GM20000 (cell line): ENCODE data around the gene SERGEF.

Experiments
- DNase-seq: peaks from one replicate; pipeline ENCODE4 v3.0.0; 2012; ENCODE audit warnings: low spot score
- CTCF ChIP-seq: IDR thresholded peaks from 2 replicates; pipeline ENCODE4 v1.5.1; 2012; ENCODE audit warnings: mild to moderate bottlenecking, control low read depth; ENCODE audit errors: extremely low read depth, missing control alignments

Gene SERGEF

GRCh38 chr11:17798253-17798652 is 214.6 kb downstream of the SERGEF start:
- no peak for TF ChIP-seq CTCF
- no peak for DNase-seq

- no peak for DNase-seq
- TF ChIP-seq CTCF = no peak
Observed at GRCh38 chr11:17796154-17796553, 216.7 kb downstream of the SERGEF start.

GRCh38 chr11:17794981-17795380 is 217.9 kb downstream of the SERGEF start:
- no peak for DNase-seq
- TF ChIP-seq CTCF = no peak

GRCh38 chr11:17793642-17794170 is 219.1 kb downstream of the SERGEF start:
- TF ChIP-seq CTCF = no peak
- no peak for DNase-seq

GRCh38 chr11:17792161-17792560 is 220.7 kb downstream of the SERGEF start:
- TF ChIP-seq CTCF = no peak
- DNase-seq = no peak

- DNase-seq = no peak
- TF ChIP-seq CTCF = no peak
Observed at GRCh38 chr11:17791144-17791543, 221.7 kb downstream of the SERGEF start.

GRCh38 chr11:17790453-17790852 is 222.4 kb downstream of the SERGEF start:
- no peak for TF ChIP-seq CTCF
- no peak for DNase-seq
